ENCODE measurements around the gene ODR4.

The ODR4 gene

GRCh38 chr1:186403632-186404031, 28.0 kb downstream of the ODR4 start:
- no peak overlapping the region for H3K9ac ChIP-seq (ENCODE audit: low read length)
- H3K36me3 ChIP-seq (ENCODE audit: low read length) = peaks cover 35% of the 10 kb centered on the region; the same call in 1 of the 2 replicates
- H3K79me2 ChIP-seq (ENCODE audit: insufficient read depth, low read length) = no peaks in the 10 kb centered on the region
- H3K4me3 ChIP-seq (ENCODE audit: insufficient read depth, low read length, poor library complexity, severe bottlenecking) = no peak overlapping the region
- no peaks in the 10 kb centered on the region for H3K9me3 ChIP-seq (ENCODE audit: insufficient read depth, low read length)
- H3K9me2 ChIP-seq (replicated peaks; ENCODE audit: insufficient read depth, low read length) = no peaks in the 10 kb centered on the region
- 0 out of 2 replicates have a peak, but pooled peaks cover 5% of the 10 kb centered on the region for H3F3A ChIP-seq (ENCODE audit: insufficient read depth)
- H3K27me3 ChIP-seq (ENCODE audit: low read length) = no peaks in the 10 kb centered on the region
- TF ChIP-seq EZH2phosphoT487 (conservative IDR thresholded peaks at IDR 0.05; ENCODE audit: low read length) (no peak), CTCF (IDR thresholded peaks at IDR 0.05; ENCODE audit: insufficient read depth, low read length, poor library complexity, severe bottlenecking) (no peak)
- no peak overlapping the region for H2AFZ ChIP-seq (ENCODE audit: low read depth, low read length, severe bottlenecking)
- no peak overlapping the region for H3K4me2 ChIP-seq (ENCODE audit: low read depth, low read length, poor library complexity, severe bottlenecking)
- no peaks in the 10 kb centered on the region for H4K20me1 ChIP-seq (ENCODE audit: low read depth, low read length)
- no peak overlapping the region for H3K27ac ChIP-seq (ENCODE audit: low read depth, low read length)

- Histone ChIP-seq H3K27ac (ENCODE audit: low read depth, low read length) (no peak overlapping the region), H3K79me2 (ENCODE audit: insufficient read depth, low read length) (no peaks in the 10 kb centered on the region), H3K9ac (ENCODE audit: low read length) (no peak overlapping the region), H3K27me3 (ENCODE audit: low read length) (no peaks in the 10 kb centered on the region), H4K20me1 (ENCODE audit: low read depth, low read length) (no peaks in the 10 kb centered on the region), H3K9me3 (ENCODE audit: insufficient read depth, low read length) (no peaks in the 10 kb centered on the region), H3K4me2 (ENCODE audit: low read depth, low read length, poor library complexity, severe bottlenecking) (no peak overlapping the region), H3K9me2 (replicated peaks; ENCODE audit: insufficient read depth, low read length) (no peaks in the 10 kb centered on the region), H3F3A (ENCODE audit: insufficient read depth) (0 out of 2 replicates have a peak, but pooled peaks cover 5% of the 10 kb centered on the region), H2AFZ (ENCODE audit: low read depth, low read length, severe bottlenecking) (no peak overlapping the region), H3K36me3 (ENCODE audit: low read length) (peaks cover 30% of the 10 kb centered on the region; the same call in 1 of the 2 replicates), H3K4me3 (ENCODE audit: insufficient read depth, low read length, poor library complexity, severe bottlenecking) (no peak overlapping the region)
- peak; percentile 44 for TF ChIP-seq CTCF (IDR thresholded peaks at IDR 0.05; ENCODE audit: insufficient read depth, low read length, poor library complexity, severe bottlenecking)
- no peak for TF ChIP-seq EZH2phosphoT487 (conservative IDR thresholded peaks at IDR 0.05; ENCODE audit: low read length)
Measured at GRCh38 chr1:186404454-186405051, 28.9 kb downstream of the ODR4 start.

GRCh38 chr1:186409091-186409490, 33.5 kb downstream of the ODR4 start:
- Histone ChIP-seq H4K20me1 (ENCODE audit: low read depth, low read length) (no peaks in the 10 kb centered on the region), H3K27ac (ENCODE audit: low read depth, low read length) (no peak overlapping the region), H3K9ac (ENCODE audit: low read length) (no peak overlapping the region), H3K36me3 (ENCODE audit: low read length) (peaks cover 43% of the 10 kb centered on the region; the same call in 1 of the 2 replicates), H3F3A (ENCODE audit: insufficient read depth) (no peaks in the 10 kb centered on the region; the same call in 1 of the 2 replicates), H3K9me3 (ENCODE audit: insufficient read depth, low read length) (no peaks in the 10 kb centered on the region), H3K4me3 (ENCODE audit: insufficient read depth, low read length, poor library complexity, severe bottlenecking) (no peak overlapping the region), H3K4me2 (ENCODE audit: low read depth, low read length, poor library complexity, severe bottlenecking) (no peak overlapping the region), H3K27me3 (ENCODE audit: low read length) (no peaks in the 10 kb centered on the region), H2AFZ (ENCODE audit: low read depth, low read length, severe bottlenecking) (no peak overlapping the region), H3K79me2 (ENCODE audit: insufficient read depth, low read length) (no peaks in the 10 kb centered on the region), H3K9me2 (replicated peaks; ENCODE audit: insufficient read depth, low read length) (no peaks in the 10 kb centered on the region)
- TF ChIP-seq EZH2phosphoT487 (conservative IDR thresholded peaks at IDR 0.05; ENCODE audit: low read length) = no peak

GRCh38 chr1:186413319-186413718, 37.7 kb downstream of the ODR4 start:
- TF ChIP-seq CTCF (IDR thresholded peaks at IDR 0.05; ENCODE audit: insufficient read depth, low read length, poor library complexity, severe bottlenecking) = no peak
- no peak for TF ChIP-seq EZH2phosphoT487 (conservative IDR thresholded peaks at IDR 0.05; ENCODE audit: low read length)
- Histone ChIP-seq H3K27me3 (ENCODE audit: low read length) (no peaks in the 10 kb centered on the region), H3F3A (ENCODE audit: insufficient read depth) (no peaks in the 10 kb centered on the region; the same call in 1 of the 2 replicates), H3K4me2 (ENCODE audit: low read depth, low read length, poor library complexity, severe bottlenecking) (no peak overlapping the region), H3K9me2 (replicated peaks; ENCODE audit: insufficient read depth, low read length) (no peaks in the 10 kb centered on the region), H3K79me2 (ENCODE audit: insufficient read depth, low read length) (no peaks in the 10 kb centered on the region), H4K20me1 (ENCODE audit: low read depth, low read length) (no peaks in the 10 kb centered on the region), H3K4me3 (ENCODE audit: insufficient read depth, low read length, poor library complexity, severe bottlenecking) (no peak overlapping the region), H3K36me3 (ENCODE audit: low read length) (peaks cover 28% of the 10 kb centered on the region; the same call in 1 of the 2 replicates), H3K27ac (ENCODE audit: low read depth, low read length) (no peak overlapping the region), H3K9ac (ENCODE audit: low read length) (no peak overlapping the region), H3K9me3 (ENCODE audit: insufficient read depth, low read length) (no peaks in the 10 kb centered on the region), H2AFZ (ENCODE audit: low read depth, low read length, severe bottlenecking) (no peak overlapping the region)

All from SU-DHL-6 (cell line).